ENCODE data around the gene NXF1. TPM values are rescaled to one million over a fixed set of nuclear protein-coding genes. Genes with fewer than 3 reads are reported as not detected.
"Not testable (repeated sequence)": the region's sequence is repeated elsewhere in the genome, so short reads cannot be mapped to it uniquely, and the experiment has no call there.

Gene NXF1
- total RNA-seq, 1 donor from 2014 or later, result 97.4 TPM

GRCh38 chr11:62835336-62835735 is 30.1 kb upstream of the NXF1 start:
- intact Hi-C loops (cut with micrococcal nuclease), result no loop called here

GRCh38 chr11:62832336-62833234 is 27.3 kb upstream of the NXF1 start, which contains the start of gene TEX54:
TEX54 (minus strand) TSS chr11:62832841.
- intact Hi-C loops (cut with micrococcal nuclease), result loop anchor here (1.0 to 5.0 kb wide), 12 partner anchors 24 to 710 kb away; partner anchors contain the start of genes EEF1G, GANAB, INCENP and NXF1

- intact Hi-C loops (cut with micrococcal nuclease), result loop anchor here (1.0 to 5.0 kb wide), 14 partner anchors 8 to 709 kb away; partner anchors contain the start of genes EEF1G, GANAB, INCENP and NXF1
Measured at GRCh38 chr11:62831520-62832335, 26.5 kb upstream of the NXF1 start, which contains the start of gene STX5. STX5 (minus strand) TSS chr11:62832051; CDS start chr11:62831243, 808 bp downstream.

DNA sequence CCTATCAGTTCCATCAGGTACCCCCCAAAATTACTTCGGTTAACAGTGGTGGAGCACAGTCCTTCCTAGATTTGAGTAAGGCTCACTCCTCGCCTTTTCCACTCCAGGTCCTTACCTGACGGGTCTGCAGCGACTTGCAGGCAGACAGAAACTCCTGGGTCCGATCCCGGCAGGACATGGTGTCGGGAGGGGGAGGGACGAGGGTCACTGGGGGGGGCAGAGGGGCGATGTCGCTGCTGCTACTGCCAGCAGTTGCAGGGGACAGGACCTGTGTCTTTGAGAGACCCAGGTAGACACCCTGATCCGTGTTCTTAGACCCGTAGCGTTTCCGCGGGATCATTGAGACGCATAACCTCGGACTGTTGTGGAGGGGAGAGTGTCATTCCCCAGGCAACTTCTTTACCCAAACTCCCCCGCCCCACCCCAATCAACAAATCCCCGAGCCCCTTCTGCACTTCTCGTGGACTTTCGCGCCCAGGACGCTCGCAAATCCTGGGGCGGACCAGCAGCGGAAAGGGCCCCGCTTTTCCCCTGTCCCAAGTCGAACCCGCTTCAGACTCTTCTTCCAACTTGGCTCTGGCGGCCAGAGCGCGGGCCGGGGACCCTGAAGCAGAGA is 25.8 kb upstream of the NXF1 start:
- intact Hi-C loops (cut with micrococcal nuclease), result loop anchor here (1.0 to 5.0 kb wide), 3 partner anchors 8 to 709 kb away; partner anchors contain the start of genes INCENP and WDR74

- intact Hi-C loops (cut with micrococcal nuclease), result not testable (repeated sequence)
Measured at GRCh38 chr11:62828130-62828529, 22.9 kb upstream of the NXF1 start.

GRCh38 chr11:62823677-62824076 is 18.4 kb upstream of the NXF1 start:
- intact Hi-C loops (cut with micrococcal nuclease), result no loop called here

DNA sequence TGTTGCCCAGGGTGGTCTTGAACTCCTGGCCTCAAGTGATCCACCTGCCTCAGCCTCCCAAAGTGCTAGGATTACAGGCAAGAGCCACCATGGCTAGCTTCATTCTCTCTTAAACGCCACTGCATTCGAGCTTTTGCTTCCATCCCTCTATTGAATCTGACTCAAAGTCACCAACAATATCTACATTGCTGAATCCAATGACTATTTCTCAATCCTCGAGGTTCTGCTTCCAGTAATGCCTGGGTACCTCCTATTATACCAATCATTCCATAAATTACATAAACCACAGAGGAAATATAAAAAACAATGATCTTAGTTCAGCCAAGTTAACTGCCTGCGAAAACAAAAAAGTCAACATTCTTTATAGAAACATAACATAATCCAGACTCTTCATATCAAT is 11.9 kb upstream of the NXF1 start:
- intact Hi-C loops (cut with micrococcal nuclease), result no loop called here

GRCh38 chr11:62816557-62816956 is 11.3 kb upstream of the NXF1 start:
- intact Hi-C loops (cut with micrococcal nuclease), result no loop called here

DNA sequence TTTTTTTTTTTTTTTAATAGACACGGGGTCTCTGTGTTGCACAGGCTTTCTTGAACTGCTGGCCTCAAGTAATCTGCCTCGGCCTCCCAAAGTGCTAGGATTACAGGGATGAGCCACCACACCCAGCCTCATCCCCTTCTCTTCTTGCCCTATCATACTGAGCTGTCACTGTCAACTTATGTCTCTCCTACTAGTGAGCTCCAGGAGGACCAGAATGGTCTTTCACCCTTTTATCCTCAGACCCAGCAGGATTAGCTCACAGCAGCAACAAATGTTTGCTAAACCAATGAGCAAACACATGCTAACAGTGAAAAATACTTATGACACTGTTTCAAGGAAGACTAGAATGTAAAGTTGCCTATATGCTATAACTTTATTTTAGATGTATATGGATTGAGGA is 6.4 kb upstream of the NXF1 start:
- intact Hi-C loops (cut with micrococcal nuclease), result no loop called here

GRCh38 chr11:62810748-62811147 is 5.5 kb upstream of the NXF1 start:
- intact Hi-C loops (cut with micrococcal nuclease), result no loop called here

DNA sequence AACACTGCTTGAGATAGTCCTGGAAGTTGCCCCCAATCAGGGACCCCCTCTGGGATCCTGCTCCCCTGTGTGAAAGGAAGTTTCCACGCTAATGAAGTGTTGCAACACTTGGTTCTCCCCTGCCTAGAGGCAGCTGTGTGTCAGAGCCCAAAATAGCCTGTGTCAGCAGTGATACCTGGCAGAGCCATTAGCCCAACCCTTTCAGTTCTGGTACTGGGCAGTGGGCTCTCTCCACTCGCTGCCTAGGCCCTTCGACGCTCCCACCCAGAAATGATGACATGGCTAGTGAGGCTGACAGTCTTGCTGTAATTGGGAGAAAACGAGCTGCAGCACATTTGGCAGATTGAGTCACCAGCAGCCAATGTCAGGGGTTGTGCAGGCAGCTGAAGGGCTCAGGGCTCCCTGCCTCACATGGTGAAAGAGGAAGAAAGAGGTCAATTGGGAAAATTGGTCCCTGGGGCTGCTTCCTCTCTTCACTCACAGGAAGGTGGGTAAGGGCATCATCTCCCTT is 1.4 kb upstream of the NXF1 start:
- intact Hi-C loops (cut with micrococcal nuclease), result no loop called here

GRCh38 chr11:62805961-62806441 is 761 bp upstream of the NXF1 start:
- intact Hi-C loops (cut with micrococcal nuclease), result loop anchor here (1.0 to 2.0 kb wide), 13 partner anchors 14 to 159 kb away; partner anchors contain the start of genes GANAB, POLR2G, STX5 and TAF6L

- intact Hi-C loops (cut with micrococcal nuclease), result loop anchor here (1.0 to 2.0 kb wide), 14 partner anchors 8 to 158 kb away; partner anchors contain the start of genes GANAB, POLR2G, STX5 and TAF6L
Measured at GRCh38 chr11:62804310-62805075, 747 bp downstream of the NXF1 start.

GRCh38 chr11:62801071-62801470 is 4.2 kb downstream of the NXF1 start:
- intact Hi-C loops (cut with micrococcal nuclease), result no loop called here

- intact Hi-C loops (cut with micrococcal nuclease), result no loop called here
Measured at GRCh38 chr11:62799486-62799885, 5.8 kb downstream of the NXF1 start.

DNA sequence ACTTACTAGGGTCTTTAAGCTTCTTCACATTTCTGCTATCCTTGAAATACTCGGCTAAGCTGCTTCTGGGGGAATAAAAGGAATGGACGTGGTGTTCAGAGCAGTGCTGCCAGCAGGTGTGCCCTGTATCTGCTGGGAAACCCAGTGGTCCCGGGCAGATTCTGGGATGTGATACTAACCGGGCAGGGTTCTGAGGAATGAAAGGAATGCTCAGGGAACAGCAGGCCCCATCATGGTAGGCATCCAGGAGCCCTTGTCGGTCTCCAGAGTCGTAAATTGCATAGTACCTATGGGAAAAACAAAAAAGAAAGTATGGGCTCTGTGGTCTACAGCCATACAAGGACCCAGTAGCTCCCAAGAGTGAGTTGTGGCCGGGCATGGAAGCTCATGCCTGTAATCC is 9.0 kb downstream of the NXF1 start:
- intact Hi-C loops (cut with micrococcal nuclease), result loop anchor here (1.0 kb wide), 1 partner anchor 8 kb away; no protein-coding TSS in a partner anchor

DNA sequence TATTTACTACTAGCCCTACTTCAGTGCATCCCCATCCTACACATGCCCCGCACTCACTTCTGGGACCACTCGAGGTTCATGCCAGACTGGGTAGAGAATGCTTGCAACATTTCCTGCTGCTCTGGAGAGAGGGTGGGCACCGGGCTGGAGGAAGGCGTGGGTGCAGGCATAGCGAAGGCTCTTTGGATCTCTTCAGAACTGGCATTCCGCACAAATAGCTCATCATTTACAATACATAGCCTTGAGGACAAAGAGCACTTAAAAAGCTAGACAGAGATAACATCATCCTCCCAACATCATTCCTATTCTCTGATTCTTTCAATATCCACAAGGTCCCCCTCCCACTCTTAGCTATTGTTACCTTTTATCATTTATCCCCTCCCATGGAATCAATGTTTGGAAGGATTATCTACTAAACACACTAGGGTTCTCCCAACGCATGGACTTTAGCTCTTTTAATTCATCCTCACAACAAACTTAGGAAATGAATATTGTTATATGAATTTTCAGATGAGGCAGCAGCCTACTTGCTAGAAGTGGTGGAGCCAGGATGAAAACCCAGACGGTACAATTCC is 11.0 kb downstream of the NXF1 start:
- intact Hi-C loops (cut with micrococcal nuclease), result no loop called here

DNA sequence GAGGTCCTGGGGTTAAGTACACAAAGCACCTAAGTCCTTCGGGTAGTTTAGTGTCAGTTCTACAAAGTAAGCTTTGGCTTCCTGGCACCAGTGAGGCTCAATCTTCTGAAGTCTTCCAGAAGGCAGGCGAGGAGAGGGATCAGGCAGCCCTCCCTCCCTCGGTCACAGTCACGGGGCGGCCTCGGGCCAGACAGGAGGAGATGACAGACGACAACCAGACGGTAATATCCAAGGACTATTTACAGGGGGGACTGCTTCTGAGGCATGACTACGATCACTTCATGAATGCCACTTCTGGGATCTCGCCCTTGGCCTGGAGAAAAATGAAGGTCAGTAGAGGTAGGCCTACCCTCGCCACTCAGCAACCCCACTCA is 13.1 kb downstream of the NXF1 start:
- intact Hi-C loops (cut with micrococcal nuclease), result loop anchor here (1.0 kb wide), 6 partner anchors 13 to 88 kb away; partner anchors contain the start of genes HNRNPUL2, NXF1, SLC3A2 and STX5

DNA sequence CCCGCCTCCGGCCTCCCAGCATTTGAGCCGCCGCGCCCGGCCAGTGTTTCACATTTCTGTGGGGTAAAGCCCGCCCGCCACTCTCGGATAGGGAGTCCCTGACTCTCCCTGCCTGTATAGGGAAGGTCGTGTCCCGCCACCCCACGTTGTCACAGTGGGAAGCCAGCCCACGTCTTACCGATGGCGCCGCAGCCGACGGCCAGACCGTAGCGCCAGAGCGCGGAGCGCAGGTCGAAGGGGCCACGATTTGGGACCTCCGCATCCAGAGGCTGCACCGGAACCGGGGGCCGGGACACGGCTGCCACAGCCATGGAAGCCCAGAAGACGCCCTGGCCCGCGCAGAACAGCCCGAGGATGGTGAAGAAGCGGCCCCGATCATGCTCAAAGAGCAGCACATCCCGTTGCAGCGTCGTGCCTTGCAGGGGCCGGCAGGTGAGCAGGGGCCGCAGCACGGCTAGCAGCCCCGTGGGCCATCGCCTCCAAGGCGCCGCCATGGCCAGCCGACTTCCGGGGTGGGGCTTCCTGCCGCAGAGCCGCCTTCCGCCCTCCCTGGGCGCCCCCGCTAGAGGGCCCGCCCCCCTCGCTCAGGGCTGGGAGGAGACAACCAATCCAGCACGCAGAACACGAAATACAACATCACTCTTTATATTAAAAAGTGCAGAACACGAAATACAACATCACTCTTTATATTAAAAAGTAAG is 13.6 kb downstream of the NXF1 start, which contains the start of gene TMEM223:
TMEM223 (minus strand) TSS at position 506 of the 701 bp plus-strand sequence; CDS start at position 494, 12 bp downstream.
- intact Hi-C loops (cut with micrococcal nuclease), result loop anchor here (1.0 kb wide), 6 partner anchors 14 to 89 kb away; partner anchors contain the start of genes HNRNPUL2, NXF1, SLC3A2 and STX5
